Skeletal muscle satellite cell (primary cell): ENCODE measurements around the gene CREB3L1.

Experiments
- H3K27me3 ChIP-seq: 2 replicates; pipeline ENCODE4 v1.7.0; 2013; ENCODE audit warnings: low read length; ENCODE audit not compliant: control insufficient read depth, insufficient read depth
- H3K36me3 ChIP-seq: 2 replicates; pipeline ENCODE4 v1.7.0; 2013; ENCODE audit warnings: mild to moderate bottlenecking, control low read depth, low read length; ENCODE audit not compliant: insufficient read depth
- H3K4me1 ChIP-seq: 2 replicates; pipeline ENCODE4 v1.7.0; 2013; ENCODE audit warnings: low read length; ENCODE audit not compliant: control insufficient read depth, insufficient read depth
- H3K4me2 ChIP-seq: 2 replicates; pipeline ENCODE4 v1.7.0; 2013; ENCODE audit warnings: mild to moderate bottlenecking, low read length
- H3K4me3 ChIP-seq: 2 replicates; pipeline ENCODE4 v1.7.0; 2013; ENCODE audit warnings: low read length
- H3K9ac ChIP-seq: 2 replicates; pipeline ENCODE4 v1.7.0; 2013; ENCODE audit warnings: mild to moderate bottlenecking, low read depth, low read length, moderate library complexity
- H3K9me3 ChIP-seq: replicated peaks from 2 replicates; pipeline ENCODE4 v1.7.0; 2013; ENCODE audit warnings: mild to moderate bottlenecking, control low read depth, low read length

Gene CREB3L1

GRCh38 chr11:46278387-46279125 lies 1.1 kb downstream of the CREB3L1 start:
- H3K36me3 ChIP-seq = peaks cover 7% of the 10 kb centered on the region

DNA sequence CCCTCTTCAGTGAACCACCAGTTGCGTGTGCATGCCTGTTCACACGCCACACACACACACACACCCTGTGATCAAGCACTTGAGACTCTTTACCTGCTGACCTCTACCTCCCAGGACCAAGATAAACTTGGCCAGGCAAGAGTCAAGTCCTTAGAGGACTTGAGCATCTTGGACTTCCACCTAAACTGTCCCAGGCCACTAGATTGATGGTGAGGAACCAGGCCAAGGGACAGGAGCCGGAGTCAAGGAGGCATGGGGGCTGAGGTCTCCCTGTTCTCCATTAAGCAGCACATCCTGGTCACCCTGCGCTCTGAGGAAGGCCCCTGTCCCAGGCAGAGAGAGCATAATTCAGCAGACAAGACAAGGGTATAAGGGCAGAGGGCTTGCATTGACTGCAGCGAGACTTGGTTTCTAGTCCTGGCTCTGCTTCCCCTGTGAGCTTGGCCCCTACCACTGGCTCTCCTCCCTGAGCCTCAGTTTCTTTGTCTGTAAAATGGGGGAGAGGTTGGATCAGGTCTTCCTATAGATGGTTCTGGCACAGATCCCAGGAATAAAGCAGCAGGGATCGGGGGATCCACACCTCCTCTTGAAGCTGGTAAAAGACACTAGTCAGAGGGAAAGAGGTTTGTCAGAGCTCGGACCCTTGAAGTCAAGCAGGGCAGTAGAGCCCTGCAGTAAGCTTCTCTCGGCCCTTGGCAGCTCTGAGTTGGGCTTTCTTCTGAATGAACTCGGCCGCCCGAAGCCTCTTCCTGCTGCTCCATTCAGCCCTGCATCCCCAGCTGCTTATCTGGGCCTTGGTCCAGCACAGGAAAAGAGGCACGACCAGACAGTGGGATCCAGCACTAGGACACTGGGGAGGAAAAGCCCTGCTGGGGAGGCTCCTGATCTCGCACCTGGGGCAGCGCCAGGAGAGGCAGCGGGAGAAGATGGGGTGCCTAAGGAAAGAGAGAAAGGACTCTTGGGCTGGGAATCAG lies 2.0 kb downstream of the CREB3L1 start:
- H3K4me3 ChIP-seq = peak overlapping the region; percentile 87
- peak overlapping the region; percentile 90 for H3K4me2 ChIP-seq
- peaks cover 11% of the 10 kb centered on the region for H3K36me3 ChIP-seq
- no peaks in the 10 kb centered on the region for H3K27me3 ChIP-seq
- no peaks in the 10 kb centered on the region for H3K9me3 ChIP-seq
- H3K4me1 ChIP-seq = peaks cover 45% of the 10 kb centered on the region
- H3K9ac ChIP-seq = peak overlapping the region; percentile 89

More at GRCh38 chr11:46278387-46279125, 1.1 kb downstream of the CREB3L1 start:
- peak overlapping the region; percentile 90 for H3K4me2 ChIP-seq
- no peaks in the 10 kb centered on the region for H3K27me3 ChIP-seq
- peak overlapping the region; percentile 89 for H3K9ac ChIP-seq
- peaks cover 53% of the 10 kb centered on the region for H3K4me1 ChIP-seq
- no peaks in the 10 kb centered on the region for H3K9me3 ChIP-seq
- peak overlapping the region; percentile 87 for H3K4me3 ChIP-seq

DNA sequence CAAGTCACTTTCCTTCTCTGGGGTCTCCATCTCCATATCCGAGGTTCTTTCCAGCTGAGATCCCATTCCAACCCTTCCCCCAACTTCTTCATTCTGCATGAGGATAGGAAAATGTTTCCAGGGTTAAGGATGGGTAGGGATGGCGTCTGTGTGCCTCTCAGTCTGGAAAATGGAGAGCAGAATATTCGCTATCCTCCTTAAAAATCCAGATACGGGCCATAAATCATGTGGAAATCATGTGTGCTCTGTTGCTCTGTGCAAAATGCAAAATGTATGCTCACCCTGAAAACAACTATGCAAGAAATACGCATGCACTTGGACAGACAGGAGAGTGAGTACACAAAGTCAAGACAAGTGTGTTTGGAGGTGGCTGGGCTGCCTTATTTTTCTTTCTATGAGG lies 3.2 kb downstream of the CREB3L1 start:
- peak overlapping the region; percentile 58 for H3K4me2 ChIP-seq
- H3K27me3 ChIP-seq = no peaks in the 10 kb centered on the region
- H3K4me3 ChIP-seq = peak overlapping the region; percentile 25
- no peaks in the 10 kb centered on the region for H3K9me3 ChIP-seq
- H3K36me3 ChIP-seq = peaks cover 11% of the 10 kb centered on the region
- H3K9ac ChIP-seq = no peak overlapping the region
- H3K4me1 ChIP-seq = peaks cover 45% of the 10 kb centered on the region

- Histone ChIP-seq H3K4me2 (peak overlapping the region; percentile 58), H3K9ac (peak overlapping the region; percentile 19), H3K4me3 (peak overlapping the region; percentile 25), H3K36me3 (peaks cover 11% of the 10 kb centered on the region), H3K9me3 (no peaks in the 10 kb centered on the region), H3K27me3 (no peaks in the 10 kb centered on the region), H3K4me1 (peaks cover 51% of the 10 kb centered on the region)
Observed at GRCh38 chr11:46281371-46281831, 3.9 kb downstream of the CREB3L1 start.

GRCh38 chr11:46285173-46285572 lies 7.7 kb downstream of the CREB3L1 start:
- Histone ChIP-seq H3K36me3 (peaks cover 11% of the 10 kb centered on the region), H3K27me3 (no peaks in the 10 kb centered on the region), H3K4me2 (peak overlapping the region; percentile 60), H3K9me3 (no peaks in the 10 kb centered on the region), H3K4me3 (no peak overlapping the region), H3K4me1 (peaks cover 43% of the 10 kb centered on the region), H3K9ac (peak overlapping the region; percentile 2)

DNA sequence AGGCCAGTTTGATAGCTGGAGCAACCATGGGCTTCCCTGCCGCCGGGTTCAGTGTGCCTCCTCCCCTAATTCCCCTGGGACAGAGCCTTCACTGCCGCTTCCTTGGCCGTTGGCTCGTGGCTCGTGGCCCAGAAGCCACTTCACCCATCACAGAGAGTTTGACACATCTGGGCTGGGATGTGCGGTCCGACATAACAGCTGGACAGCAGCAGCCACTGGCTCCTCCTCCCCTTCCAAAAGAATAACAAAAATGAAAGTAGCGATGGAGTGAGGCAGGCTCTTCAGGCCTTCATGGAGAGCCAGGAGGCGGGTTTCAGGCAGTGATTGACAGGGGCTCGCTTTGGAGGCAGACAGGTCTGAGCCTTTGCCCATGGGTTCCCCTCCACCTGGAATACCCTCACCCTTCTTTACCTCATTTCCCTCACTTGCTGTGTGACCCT lies 8.2 kb downstream of the CREB3L1 start:
- peaks cover 8% of the 10 kb centered on the region for H3K36me3 ChIP-seq
- no peaks in the 10 kb centered on the region for H3K9me3 ChIP-seq
- H3K4me3 ChIP-seq = peak overlapping the region; percentile 29
- H3K4me2 ChIP-seq = peak overlapping the region; percentile 60
- peaks cover 46% of the 10 kb centered on the region for H3K4me1 ChIP-seq
- peak overlapping the region; percentile 2 for H3K9ac ChIP-seq
- no peaks in the 10 kb centered on the region for H3K27me3 ChIP-seq

DNA sequence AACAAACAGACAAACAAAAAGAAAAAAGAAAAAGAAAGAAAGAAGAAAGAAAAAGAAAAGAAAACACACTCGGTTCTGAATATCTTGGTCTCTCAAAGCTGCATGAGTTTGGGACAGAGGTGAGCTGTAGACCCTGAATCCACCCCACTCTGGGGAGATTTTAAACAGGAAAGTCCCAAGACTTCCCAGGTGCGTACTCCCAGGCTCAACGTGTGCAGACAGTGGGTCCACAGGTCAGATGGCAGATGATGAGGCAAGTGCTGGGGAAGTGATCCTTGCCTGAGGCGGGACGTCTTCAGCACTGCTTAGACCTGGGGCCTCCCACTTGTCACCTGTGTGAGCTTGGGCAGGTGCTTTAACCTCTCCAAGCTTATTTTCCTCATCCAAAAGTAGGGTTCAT lies 9.3 kb downstream of the CREB3L1 start:
- no peak overlapping the region for H3K4me3 ChIP-seq
- peaks cover 46% of the 10 kb centered on the region for H3K4me1 ChIP-seq
- H3K9me3 ChIP-seq = no peaks in the 10 kb centered on the region
- H3K36me3 ChIP-seq = peaks cover 4% of the 10 kb centered on the region
- no peaks in the 10 kb centered on the region for H3K27me3 ChIP-seq
- no peak overlapping the region for H3K4me2 ChIP-seq
- no peak overlapping the region for H3K9ac ChIP-seq

DNA sequence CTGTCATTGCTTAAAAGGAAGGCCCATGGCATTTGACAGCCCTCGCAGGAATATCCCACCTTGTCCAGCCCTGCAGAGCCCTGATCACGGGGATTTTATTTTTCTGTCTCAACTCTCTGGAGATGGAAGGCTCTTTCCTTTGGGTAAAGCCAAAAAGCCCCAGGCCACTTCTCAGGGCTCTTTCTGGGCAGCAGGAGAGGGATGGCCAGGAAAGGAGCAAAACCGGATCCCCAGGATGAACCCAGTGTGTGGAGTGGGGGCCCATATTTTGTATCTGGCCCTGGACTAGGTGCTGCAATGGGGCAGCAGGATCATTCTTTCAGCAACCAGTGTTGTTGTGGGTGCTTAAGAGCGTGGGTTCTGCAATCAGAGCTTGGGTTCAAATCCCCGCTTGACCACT lies 11.0 kb downstream of the CREB3L1 start:
- Histone ChIP-seq H3K9me3 (no peaks in the 10 kb centered on the region), H3K27me3 (no peaks in the 10 kb centered on the region), H3K9ac (no peak overlapping the region), H3K36me3 (peaks cover 4% of the 10 kb centered on the region), H3K4me2 (no peak overlapping the region), H3K4me1 (peaks cover 58% of the 10 kb centered on the region), H3K4me3 (no peak overlapping the region)

- H3K4me2 ChIP-seq = peak overlapping the region; percentile 56
- peaks cover 70% of the 10 kb centered on the region for H3K4me1 ChIP-seq
- H3K9ac ChIP-seq = peak overlapping the region; percentile 23
- no peaks in the 10 kb centered on the region for H3K27me3 ChIP-seq
- no peaks in the 10 kb centered on the region for H3K36me3 ChIP-seq
- no peak overlapping the region for H3K4me3 ChIP-seq
- no peaks in the 10 kb centered on the region for H3K9me3 ChIP-seq
Observed at GRCh38 chr11:46290011-46290410, 12.5 kb downstream of the CREB3L1 start.

DNA sequence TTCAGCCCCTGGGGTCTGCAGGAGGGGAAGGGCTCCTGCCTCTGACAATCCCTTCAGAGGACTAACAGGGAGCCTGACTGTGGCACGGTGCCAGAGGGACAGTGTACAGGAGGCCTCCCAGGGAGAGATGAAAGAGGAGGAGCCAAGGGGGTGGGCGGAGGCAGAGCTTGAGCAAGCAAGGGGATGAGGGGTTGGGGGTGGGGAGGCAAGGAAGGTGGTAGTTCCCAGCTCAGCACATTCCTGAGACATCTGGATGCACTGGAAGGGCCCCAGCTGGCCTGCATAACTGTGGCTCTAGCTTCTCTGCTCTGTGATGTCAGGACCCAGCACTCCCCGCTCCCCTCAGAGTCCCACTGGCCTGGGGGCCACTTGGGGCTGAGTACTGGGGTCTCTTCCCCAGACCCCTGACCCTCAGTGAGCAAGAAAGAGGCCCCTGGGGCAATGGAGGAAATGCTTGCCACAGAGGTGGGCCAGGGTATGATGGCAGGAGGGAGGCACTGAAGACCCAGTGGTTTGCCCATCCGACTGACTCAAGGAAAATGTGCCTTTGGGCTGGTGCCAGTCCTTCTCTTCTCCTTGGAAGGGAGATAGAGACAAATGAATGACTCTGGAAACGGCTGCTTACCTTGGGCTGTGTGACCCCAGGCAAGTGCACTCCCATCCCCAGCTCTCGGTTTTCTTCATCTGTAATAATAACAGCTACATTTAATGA lies 13.3 kb downstream of the CREB3L1 start:
- Histone ChIP-seq H3K4me1 (peaks cover 69% of the 10 kb centered on the region), H3K36me3 (no peaks in the 10 kb centered on the region), H3K4me2 (peak overlapping the region; percentile 56), H3K4me3 (peak overlapping the region; percentile 46), H3K9me3 (no peaks in the 10 kb centered on the region), H3K27me3 (no peaks in the 10 kb centered on the region), H3K9ac (peak overlapping the region; percentile 69)
